ENCODE data around the gene DYDC2. TPM values are rescaled to one million over a fixed set of nuclear protein-coding genes. Genes with fewer than 3 reads are reported as not detected.

Gene DYDC2
- total RNA-seq, 4 donors from 2014 or later: not detected

DNA sequence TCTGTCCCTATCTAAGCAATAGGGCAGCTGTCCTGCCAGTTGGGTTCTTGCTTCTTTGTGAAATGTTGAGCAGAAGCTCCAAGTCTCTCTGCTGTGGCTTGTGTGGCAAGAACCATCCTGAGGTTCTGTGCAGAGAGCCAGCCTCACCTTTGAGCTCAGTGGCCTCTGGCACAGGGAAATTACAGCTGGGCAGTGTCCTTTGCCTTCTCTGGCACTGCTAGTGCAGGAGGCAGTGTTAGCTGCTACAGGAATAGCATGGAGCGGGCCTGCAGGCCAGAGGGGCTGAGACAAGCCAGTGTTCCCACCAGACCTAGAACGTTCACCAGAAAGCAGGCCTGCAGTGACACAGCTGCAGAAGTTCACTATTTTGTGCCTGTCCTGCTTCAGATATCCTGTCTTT is 53.5 kb downstream of the DYDC2 start:
- TF ChIP-seq, protein P1, sequence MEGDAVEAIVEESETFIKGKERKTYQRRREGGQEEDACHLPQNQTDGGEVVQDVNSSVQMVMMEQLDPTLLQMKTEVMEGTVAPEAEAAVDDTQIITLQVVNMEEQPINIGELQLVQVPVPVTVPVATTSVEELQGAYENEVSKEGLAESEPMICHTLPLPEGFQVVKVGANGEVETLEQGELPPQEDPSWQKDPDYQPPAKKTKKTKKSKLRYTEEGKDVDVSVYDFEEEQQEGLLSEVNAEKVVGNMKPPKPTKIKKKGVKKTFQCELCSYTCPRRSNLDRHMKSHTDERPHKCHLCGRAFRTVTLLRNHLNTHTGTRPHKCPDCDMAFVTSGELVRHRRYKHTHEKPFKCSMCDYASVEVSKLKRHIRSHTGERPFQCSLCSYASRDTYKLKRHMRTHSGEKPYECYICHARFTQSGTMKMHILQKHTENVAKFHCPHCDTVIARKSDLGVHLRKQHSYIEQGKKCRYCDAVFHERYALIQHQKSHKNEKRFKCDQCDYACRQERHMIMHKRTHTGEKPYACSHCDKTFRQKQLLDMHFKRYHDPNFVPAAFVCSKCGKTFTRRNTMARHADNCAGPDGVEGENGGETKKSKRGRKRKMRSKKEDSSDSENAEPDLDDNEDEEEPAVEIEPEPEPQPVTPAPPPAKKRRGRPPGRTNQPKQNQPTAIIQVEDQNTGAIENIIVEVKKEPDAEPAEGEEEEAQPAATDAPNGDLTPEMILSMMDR (IDR thresholded peaks at IDR 0.05): no peak
- TF ChIP-seq POLR2A (IDR thresholded peaks at IDR 0.05) (no peak), POLR2AphosphoS5 (IDR thresholded peaks at IDR 0.05) (no peak), EP300 (IDR thresholded peaks at IDR 0.05) (no peak)
- H3K4me3 ChIP-seq: no peak overlapping the region
- H3K27ac ChIP-seq: peak overlapping the region in 2 of 4 donors; percentile 11 to 90
- WGBS, 2 donors (ENCODE audit: low coverage in 1 of 2): 20 to 60% methylated on average over 1 of the region's 2 CpGs
- peaks cover 0 to 72% (median 14%) of the 10 kb centered on the region in 3 donors for H3K4me1 ChIP-seq
- peaks cover 14% of the 10 kb centered on the region for H3K27me3 ChIP-seq
- H3K36me3 ChIP-seq: no peaks in the 10 kb centered on the region
- ATAC-seq: no peak
- H3K9me3 ChIP-seq: no peaks in the 10 kb centered on the region

DNA sequence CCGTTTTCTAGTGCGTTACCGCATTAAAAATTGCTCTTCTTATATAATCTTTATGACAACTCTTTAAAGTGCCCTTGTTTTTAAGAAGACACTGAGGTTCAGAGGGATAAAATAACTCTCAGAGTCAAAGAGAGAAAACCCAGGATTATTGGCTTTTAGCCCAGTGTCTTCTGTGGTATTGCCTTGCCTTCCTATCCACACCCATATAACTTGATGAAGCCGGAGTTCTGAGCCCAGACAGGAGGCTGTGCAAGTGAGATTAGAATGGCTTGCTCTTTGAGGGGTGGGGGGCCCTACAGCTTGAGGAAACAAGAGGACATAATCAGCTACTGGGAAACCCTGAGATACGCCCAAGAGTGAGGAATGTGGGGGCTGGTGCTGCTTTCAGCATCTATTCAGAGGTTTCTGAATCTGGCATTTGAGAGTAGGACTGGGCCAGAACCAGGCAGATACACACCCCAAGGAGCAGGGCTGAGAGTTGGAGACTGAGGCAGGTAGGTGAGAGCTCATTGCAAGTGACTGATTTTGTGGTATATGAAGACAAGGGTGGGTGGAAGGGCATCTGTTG is 54.1 kb downstream of the DYDC2 start:
- Histone ChIP-seq H3K4me1 (peaks cover 0 to 77% (median 14%) of the 10 kb centered on the region in 3 donors), H3K27me3 (peaks cover 14% of the 10 kb centered on the region), H3K36me3 (no peaks in the 10 kb centered on the region), H3K9me3 (no peaks in the 10 kb centered on the region), H3K4me3 (no peak overlapping the region), H3K27ac (peak overlapping the region in 3 of 4 donors; percentile 11 to 90 (median 17))
- no peak for ATAC-seq
- TF ChIP-seq POLR2A (IDR thresholded peaks at IDR 0.05) (no peak), POLR2AphosphoS5 (IDR thresholded peaks at IDR 0.05) (no peak), EP300 (IDR thresholded peaks at IDR 0.05) (no peak)
- TF ChIP-seq, protein P1 (IDR thresholded peaks at IDR 0.05): no peak
- WGBS, 2 donors (ENCODE audit: low coverage in 1 of 2): 41 to 82% methylated on average over 3 to 4 of the region's 5 CpGs

DNA sequence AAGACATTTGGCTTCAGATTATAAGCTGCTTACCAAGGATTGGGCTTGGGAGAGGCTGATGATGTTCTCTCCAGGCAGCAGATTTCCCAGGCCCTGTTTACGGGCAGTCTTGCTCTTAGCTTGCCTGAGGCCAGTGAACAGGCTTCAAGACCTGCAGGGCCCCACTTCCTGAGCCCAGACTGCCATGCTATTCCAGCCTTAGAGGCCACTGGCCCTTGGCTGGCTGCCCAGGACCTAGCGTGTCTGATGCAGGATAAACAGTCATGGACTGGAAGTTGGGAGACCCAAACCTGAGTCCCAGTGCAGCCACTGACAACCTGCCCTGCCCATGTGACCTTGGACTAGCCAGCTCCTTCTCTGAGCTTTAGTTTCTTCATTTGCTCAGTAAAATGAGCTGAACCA is 54.7 kb downstream of the DYDC2 start:
- Histone ChIP-seq H3K4me3 (no peak overlapping the region), H3K36me3 (no peaks in the 10 kb centered on the region), H3K27ac (peak overlapping the region in 2 of 4 donors; percentile 6 to 17), H3K27me3 (peaks cover 14% of the 10 kb centered on the region), H3K4me1 (peaks cover 0 to 83% (median 14%) of the 10 kb centered on the region in 3 donors), H3K9me3 (no peaks in the 10 kb centered on the region)
- ATAC-seq: no peak
- TF ChIP-seq EP300 (IDR thresholded peaks at IDR 0.05) (no peak), POLR2A (IDR thresholded peaks at IDR 0.05) (no peak), POLR2AphosphoS5 (IDR thresholded peaks at IDR 0.05) (no peak)
- TF ChIP-seq, protein P1 (IDR thresholded peaks at IDR 0.05): no peak
- no CpG with 5 or more reads among the region's 2 CpGs for WGBS, 2 donors (ENCODE audit: low coverage in 1 of 2)

DNA sequence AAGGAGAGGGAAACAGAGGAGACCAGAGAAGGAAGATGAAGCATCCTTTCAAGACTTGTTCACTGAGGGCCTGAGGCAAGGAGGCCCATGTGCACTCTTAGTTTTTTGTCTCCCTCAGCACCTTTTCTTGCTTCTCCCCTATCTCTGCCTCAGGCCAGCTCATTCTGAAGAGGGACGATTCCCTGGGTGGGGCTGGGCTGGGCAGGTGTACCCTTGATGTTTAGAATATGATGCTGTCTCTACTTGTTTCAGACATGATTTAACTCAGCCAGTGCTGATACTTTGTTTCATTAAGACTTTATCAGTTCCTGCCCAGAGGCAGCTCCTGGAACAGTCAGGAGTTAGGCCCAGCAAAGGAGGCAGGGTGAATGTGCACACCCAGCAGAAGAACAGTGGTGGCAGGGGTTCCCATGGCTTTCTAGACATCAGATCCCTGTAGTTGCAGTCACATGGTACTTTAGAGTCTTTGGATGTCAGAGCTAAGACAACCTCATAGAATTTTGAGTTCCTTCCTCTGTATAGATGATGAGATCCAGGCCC is 55.2 kb downstream of the DYDC2 start:
- no peak for TF ChIP-seq POLR2A (IDR thresholded peaks at IDR 0.05)
- no peak for TF ChIP-seq POLR2AphosphoS5 (IDR thresholded peaks at IDR 0.05)
- no peak for TF ChIP-seq EP300 (IDR thresholded peaks at IDR 0.05)
- TF ChIP-seq, protein P1 (IDR thresholded peaks at IDR 0.05): no peak
- peaks cover 0 to 88% (median 14%) of the 10 kb centered on the region in 3 donors for H3K4me1 ChIP-seq
- H3K4me3 ChIP-seq: no peak overlapping the region
- H3K9me3 ChIP-seq: no peaks in the 10 kb centered on the region
- WGBS, 2 donors (ENCODE audit: low coverage in 1 of 2): 71% methylated on average over 1 of the region's 1 CpG; no CpG with 5 or more reads in 1 of the 2 donors
- no peaks in the 10 kb centered on the region for H3K36me3 ChIP-seq
- ATAC-seq: no peak
- H3K27me3 ChIP-seq: peaks cover 14% of the 10 kb centered on the region
- no peak overlapping the region for H3K27ac ChIP-seq

DNA sequence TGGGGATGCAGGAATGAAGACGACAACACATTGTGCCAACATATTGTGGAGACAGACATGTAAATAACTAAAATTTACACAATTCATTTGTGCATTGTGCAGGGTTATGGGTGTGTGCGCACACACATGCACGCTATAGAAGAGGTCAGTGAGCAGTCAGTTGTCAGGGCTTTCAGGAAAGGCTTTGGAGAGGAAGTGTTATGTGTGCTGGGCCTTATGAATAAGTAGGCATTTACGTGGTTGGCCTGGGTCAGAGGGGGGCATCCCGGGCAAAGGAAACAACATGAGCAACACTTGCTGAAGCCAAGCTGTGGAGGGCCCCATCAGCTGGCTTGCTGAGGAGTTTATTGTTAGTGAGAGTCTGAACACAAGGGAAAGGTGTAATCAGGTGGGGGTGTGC is 55.9 kb downstream of the DYDC2 start:
- Histone ChIP-seq H3K4me3 (no peak overlapping the region), H3K27me3 (peaks cover 12% of the 10 kb centered on the region), H3K36me3 (no peaks in the 10 kb centered on the region), H3K27ac (peak overlapping the region in 2 of 4 donors; percentile 35 to 39), H3K4me1 (peaks cover 0 to 87% (median 14%) of the 10 kb centered on the region in 3 donors), H3K9me3 (no peaks in the 10 kb centered on the region)
- no peak for ATAC-seq
- 70 to 78% methylated on average over 4 to 5 of the region's 5 CpGs for WGBS, 2 donors (ENCODE audit: low coverage in 1 of 2)
- TF ChIP-seq POLR2AphosphoS5 (IDR thresholded peaks at IDR 0.05): no peak
- TF ChIP-seq, protein P1 (IDR thresholded peaks at IDR 0.05): no peak
- TF ChIP-seq POLR2A (IDR thresholded peaks at IDR 0.05): no peak
- no peak for TF ChIP-seq EP300 (IDR thresholded peaks at IDR 0.05)

Data from gastroesophageal sphincter (tissue), 4 donors.